GF-D8 (cell line): ENCODE results near the gene ADAM15.

Experiments
- DNase-seq: peaks from one replicate; lab custom pipeline; 2025; lab: John Stamatoyannopoulos, UW

Gene ADAM15

GRCh38 chr1:155073377-155074242 lies 22.5 kb downstream of the ADAM15 start:
- no peak for DNase-seq

GRCh38 chr1:155075535-155075934 lies 24.4 kb downstream of the ADAM15 start:
- no peak for DNase-seq

- no peak for DNase-seq
Observed at GRCh38 chr1:155076371-155076770, 25.3 kb downstream of the ADAM15 start.

GRCh38 chr1:155077346-155077745 lies 26.2 kb downstream of the ADAM15 start:
- no peak for DNase-seq

- no peak for DNase-seq
Observed at GRCh38 chr1:155077758-155078445, 26.8 kb downstream of the ADAM15 start.

GRCh38 chr1:155078469-155079209 lies 27.5 kb downstream of the ADAM15 start, which contains the start of gene EFNA3:
Gene EFNA3, plus strand, starts transcription at chr1:155078837. Its CDS starts 105 bp downstream, at chr1:155078942.
- no peak for DNase-seq

- no peak for DNase-seq
Observed at GRCh38 chr1:155079210-155079486, 28.0 kb downstream of the ADAM15 start.

- DNase-seq = no peak
Observed at GRCh38 chr1:155079487-155080311, 28.6 kb downstream of the ADAM15 start.

GRCh38 chr1:155080312-155081228 lies 29.5 kb downstream of the ADAM15 start:
- DNase-seq = no peak

- peak; percentile 32 for DNase-seq
Observed at GRCh38 chr1:155081472-155082300, 30.6 kb downstream of the ADAM15 start.

- DNase-seq = no peak
Observed at GRCh38 chr1:155082301-155083051, 31.4 kb downstream of the ADAM15 start.

GRCh38 chr1:155083052-155083541 lies 32.0 kb downstream of the ADAM15 start:
- no peak for DNase-seq

GRCh38 chr1:155083865-155084721 lies 33.0 kb downstream of the ADAM15 start:
- DNase-seq = peak; percentile 30

GRCh38 chr1:155084722-155085503 lies 33.8 kb downstream of the ADAM15 start:
- peak; percentile 85 for DNase-seq

- no peak for DNase-seq
Observed at GRCh38 chr1:155085504-155086127, 34.5 kb downstream of the ADAM15 start.

- no peak for DNase-seq
Observed at GRCh38 chr1:155086128-155086741, 35.1 kb downstream of the ADAM15 start.
